ENCODE data around the gene COG4.

The COG4 gene

GRCh38 chr16:70478169-70478568 is 45.2 kb downstream of the COG4 start:
- no peak for DNase-seq

- DNase-seq, result no peak
These were observed 46.9 kb downstream of the COG4 start for GRCh38 chr16:70476272-70477020.

- no peak for DNase-seq
These were observed 48.1 kb downstream of the COG4 start for GRCh38 chr16:70475054-70475871.

GRCh38 chr16:70474320-70475053 is 48.9 kb downstream of the COG4 start:
- no peak for DNase-seq

- no peak for DNase-seq
These were observed 49.7 kb downstream of the COG4 start for GRCh38 chr16:70473446-70474319.

- no peak for DNase-seq
These were observed 50.4 kb downstream of the COG4 start for GRCh38 chr16:70472786-70473433.

GRCh38 chr16:70470927-70471341 is 52.4 kb downstream of the COG4 start:
- DNase-seq, result no peak

- DNase-seq, result no peak
These were observed 53.0 kb downstream of the COG4 start for GRCh38 chr16:70470141-70470926.

- DNase-seq, result no peak
These were observed 54.4 kb downstream of the COG4 start for GRCh38 chr16:70468776-70469525.

- DNase-seq, result no peak
These were observed 55.7 kb downstream of the COG4 start for GRCh38 chr16:70467608-70468007.

GRCh38 chr16:70467113-70467512 is 56.2 kb downstream of the COG4 start:
- no peak for DNase-seq

GRCh38 chr16:70466805-70467076 is 56.6 kb downstream of the COG4 start:
- no peak for DNase-seq

GRCh38 chr16:70465999-70466804 is 57.2 kb downstream of the COG4 start:
- DNase-seq, result no peak

GRCh38 chr16:70463235-70463634 is 60.1 kb downstream of the COG4 start:
- DNase-seq, result no peak

- DNase-seq, result no peak
These were observed 62.6 kb downstream of the COG4 start for GRCh38 chr16:70460737-70461261.

GRCh38 chr16:70457446-70458166 is 65.7 kb downstream of the COG4 start:
- no peak for DNase-seq

- DNase-seq, result no peak
These were observed 67.4 kb downstream of the COG4 start for GRCh38 chr16:70455910-70456309.

GRCh38 chr16:70454222-70455034 is 68.9 kb downstream of the COG4 start, which contains the start of gene FCSK:
Gene FCSK, plus strand, starts transcription at chr16:70454595. Its CDS starts 8,596 bp downstream, at chr16:70463191.
- peak; percentile 34 for DNase-seq
